ENCODE data around the gene PARVA.

The PARVA gene

DNA sequence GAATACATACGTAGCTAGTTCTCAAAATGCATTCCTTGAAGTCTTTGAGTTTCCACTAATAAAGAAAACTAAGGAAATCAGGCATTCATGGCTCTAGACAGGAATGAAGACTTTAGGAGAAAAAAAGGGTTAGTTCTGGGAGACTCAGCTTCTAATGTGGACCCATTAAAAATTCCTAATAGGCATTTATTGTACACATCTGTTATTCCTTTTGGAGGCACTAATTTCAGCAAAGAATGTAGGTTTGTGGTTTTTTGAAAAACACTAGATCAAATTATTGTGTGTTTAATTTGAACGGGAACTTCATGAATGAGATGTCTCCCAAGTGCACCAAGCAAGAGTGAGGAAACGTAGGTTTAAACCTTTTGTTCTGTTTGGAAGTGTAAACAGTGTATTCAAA is 42.7 kb downstream of the PARVA start:
- H3K4me3 ChIP-seq (ENCODE audit: low read depth, low read length), result no peak overlapping the region
- DNase-seq (ENCODE audit: low read depth), result no peak
- TF ChIP-seq, protein P1, sequence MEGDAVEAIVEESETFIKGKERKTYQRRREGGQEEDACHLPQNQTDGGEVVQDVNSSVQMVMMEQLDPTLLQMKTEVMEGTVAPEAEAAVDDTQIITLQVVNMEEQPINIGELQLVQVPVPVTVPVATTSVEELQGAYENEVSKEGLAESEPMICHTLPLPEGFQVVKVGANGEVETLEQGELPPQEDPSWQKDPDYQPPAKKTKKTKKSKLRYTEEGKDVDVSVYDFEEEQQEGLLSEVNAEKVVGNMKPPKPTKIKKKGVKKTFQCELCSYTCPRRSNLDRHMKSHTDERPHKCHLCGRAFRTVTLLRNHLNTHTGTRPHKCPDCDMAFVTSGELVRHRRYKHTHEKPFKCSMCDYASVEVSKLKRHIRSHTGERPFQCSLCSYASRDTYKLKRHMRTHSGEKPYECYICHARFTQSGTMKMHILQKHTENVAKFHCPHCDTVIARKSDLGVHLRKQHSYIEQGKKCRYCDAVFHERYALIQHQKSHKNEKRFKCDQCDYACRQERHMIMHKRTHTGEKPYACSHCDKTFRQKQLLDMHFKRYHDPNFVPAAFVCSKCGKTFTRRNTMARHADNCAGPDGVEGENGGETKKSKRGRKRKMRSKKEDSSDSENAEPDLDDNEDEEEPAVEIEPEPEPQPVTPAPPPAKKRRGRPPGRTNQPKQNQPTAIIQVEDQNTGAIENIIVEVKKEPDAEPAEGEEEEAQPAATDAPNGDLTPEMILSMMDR (conservative IDR thresholded peaks at IDR 0.05; ENCODE audit: low read depth, low read length), result no peak

- TF ChIP-seq, protein P1 (conservative IDR thresholded peaks at IDR 0.05; ENCODE audit: low read depth, low read length), result no peak
- H3K4me3 ChIP-seq (ENCODE audit: low read depth, low read length), result no peak overlapping the region
- DNase-seq (ENCODE audit: low read depth), result no peak
Observed at GRCh38 chr11:12420706-12421105, 43.3 kb downstream of the PARVA start.

DNA sequence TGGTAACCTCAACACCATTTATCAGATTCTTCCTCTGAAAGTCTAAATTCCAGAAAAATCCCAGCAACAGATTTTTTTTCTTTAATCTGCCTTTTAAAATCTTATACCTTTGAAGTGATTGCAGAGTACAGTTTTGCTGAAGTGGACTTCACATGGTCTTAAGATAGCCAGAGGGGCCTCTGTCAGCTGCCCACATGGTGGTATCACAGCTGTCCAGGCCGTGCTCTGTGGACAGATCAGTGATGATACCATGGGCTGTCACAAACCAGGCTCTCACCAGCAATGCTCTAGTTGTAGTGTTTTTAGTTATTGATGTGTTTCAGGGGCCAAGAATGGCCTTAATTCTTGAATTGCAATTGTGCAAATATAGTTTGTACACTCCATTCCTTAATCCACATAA is 44.0 kb downstream of the PARVA start:
- H3K4me3 ChIP-seq (ENCODE audit: low read depth, low read length), result no peak overlapping the region
- TF ChIP-seq, protein P1 (conservative IDR thresholded peaks at IDR 0.05; ENCODE audit: low read depth, low read length), result no peak
- no peak for DNase-seq (ENCODE audit: low read depth)

DNA sequence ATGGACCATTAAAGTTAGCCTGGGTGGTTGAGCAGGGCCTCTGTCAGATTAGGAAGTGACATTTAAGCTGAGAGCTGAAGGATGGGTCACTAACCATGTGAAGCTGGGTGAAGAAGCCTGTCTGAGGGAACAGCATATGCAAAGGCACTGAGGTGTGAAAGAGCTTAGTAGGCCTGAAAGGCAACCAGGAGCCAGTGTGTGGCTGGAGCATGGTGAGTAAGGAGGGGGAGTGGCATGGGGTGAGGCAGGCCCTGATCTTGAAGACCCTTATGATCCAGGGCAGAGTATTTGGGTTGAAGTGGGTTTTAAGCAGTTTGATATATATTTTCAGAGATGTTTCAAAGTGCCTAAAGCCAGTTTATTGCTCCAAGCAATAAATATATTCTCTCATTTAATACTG is 48.8 kb downstream of the PARVA start:
- DNase-seq (ENCODE audit: low read depth), result no peak
- no peak overlapping the region for H3K4me3 ChIP-seq (ENCODE audit: low read depth, low read length)
- TF ChIP-seq, protein P1 (conservative IDR thresholded peaks at IDR 0.05; ENCODE audit: low read depth, low read length), result no peak

- H3K4me3 ChIP-seq (ENCODE audit: low read depth, low read length), result no peak overlapping the region
- no peak for DNase-seq (ENCODE audit: low read depth)
- TF ChIP-seq, protein P1 (conservative IDR thresholded peaks at IDR 0.05; ENCODE audit: low read depth, low read length), result no peak
Observed at GRCh38 chr11:12429155-12429554, 51.8 kb downstream of the PARVA start.

DNA sequence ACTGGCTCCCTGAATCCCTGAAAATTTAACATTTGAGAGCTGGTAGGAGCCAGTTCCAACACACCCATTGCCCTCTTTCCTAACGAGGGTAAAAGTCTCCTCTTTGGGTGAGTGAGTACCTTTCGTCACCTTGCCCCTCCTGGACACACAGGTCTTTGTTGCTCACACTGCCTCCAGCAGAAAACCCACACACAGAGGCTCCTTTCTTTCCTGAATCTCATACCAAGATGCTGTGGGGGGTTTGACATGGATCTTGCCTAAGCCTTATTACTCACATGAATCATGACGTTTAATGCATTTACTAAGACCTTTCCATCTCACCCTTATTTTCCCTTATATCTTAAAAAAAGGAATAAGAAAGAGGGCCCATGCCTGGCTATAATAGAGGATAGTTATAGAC is 53.0 kb downstream of the PARVA start:
- DNase-seq (ENCODE audit: low read depth), result peak; percentile 74
- TF ChIP-seq, protein P1 (conservative IDR thresholded peaks at IDR 0.05; ENCODE audit: low read depth, low read length), result no peak

DNA sequence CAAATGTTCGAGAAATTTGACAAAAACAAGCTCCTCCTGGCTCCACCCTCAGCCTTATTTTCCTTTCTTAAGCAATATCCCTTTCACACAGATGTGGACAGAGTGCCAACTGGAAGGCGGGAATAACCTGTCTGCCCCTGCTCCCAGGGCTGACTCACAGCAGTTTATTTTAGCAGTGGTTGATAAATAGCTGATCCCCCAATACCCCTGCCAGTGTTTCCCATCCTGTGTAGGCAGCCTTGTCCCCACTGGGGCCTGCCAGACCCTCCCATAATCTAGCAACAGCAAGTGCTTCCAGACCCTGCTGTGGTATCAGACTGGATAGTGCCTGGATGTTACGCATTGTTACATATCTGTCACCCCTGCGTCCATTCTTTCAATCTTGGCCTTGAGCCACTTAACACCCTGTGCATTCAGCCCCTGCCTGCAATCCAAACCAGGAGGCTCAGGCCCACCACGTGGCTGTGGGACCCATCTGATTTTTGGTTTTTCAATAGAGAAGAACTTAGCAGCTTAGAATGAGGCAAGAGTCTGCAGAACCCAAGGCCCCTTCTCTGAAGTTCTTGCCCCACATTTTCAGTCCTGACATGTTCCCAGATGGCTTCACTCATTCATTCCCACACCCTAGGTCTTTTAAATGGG is 53.7 kb downstream of the PARVA start:
- no peak overlapping the region for H3K4me3 ChIP-seq (ENCODE audit: low read depth, low read length)
- TF ChIP-seq, protein P1 (conservative IDR thresholded peaks at IDR 0.05; ENCODE audit: low read depth, low read length), result no peak
- DNase-seq (ENCODE audit: low read depth), result peak; percentile 94

More for the DNA sequence above, 53.0 kb downstream of the PARVA start:
- H3K4me3 ChIP-seq (ENCODE audit: low read depth, low read length), result no peak overlapping the region
